HG02840 (cell line): ENCODE data around the gene IMMP2L.

Source experiments
- ATAC-seq: cut with Tn5 transposase; IDR thresholded peaks from one replicate; pipeline ENCODE4 v1.9.1; 2021; ENCODE audit warnings: mild to moderate bottlenecking, moderate library complexity, moderate number of reproducible peaks; ENCODE audit not compliant: unreplicated experiment, low FRiP score

IMMP2L gene

GRCh38 chr7:111235709-111236108 lies 326.6 kb downstream of the IMMP2L start:
- no peak for ATAC-seq

GRCh38 chr7:111232249-111233084 lies 329.8 kb downstream of the IMMP2L start:
- peak; percentile 90 for ATAC-seq

- no peak for ATAC-seq
Observed at GRCh38 chr7:111229916-111230315, 332.4 kb downstream of the IMMP2L start.

GRCh38 chr7:111229181-111229740 lies 333.0 kb downstream of the IMMP2L start:
- ATAC-seq, result no peak

GRCh38 chr7:111228437-111228836 lies 333.9 kb downstream of the IMMP2L start:
- no peak for ATAC-seq

GRCh38 chr7:111226800-111227199 lies 335.5 kb downstream of the IMMP2L start:
- no peak for ATAC-seq

GRCh38 chr7:111224354-111225231 lies 337.7 kb downstream of the IMMP2L start:
- no peak for ATAC-seq

GRCh38 chr7:111223802-111224253 lies 338.5 kb downstream of the IMMP2L start:
- no peak for ATAC-seq

GRCh38 chr7:111215550-111215949 lies 346.7 kb downstream of the IMMP2L start:
- ATAC-seq, result no peak

- no peak for ATAC-seq
Observed at GRCh38 chr7:111212857-111213523, 349.3 kb downstream of the IMMP2L start.

- ATAC-seq, result no peak
Observed at GRCh38 chr7:111210996-111211395, 351.3 kb downstream of the IMMP2L start.

- no peak for ATAC-seq
Observed at GRCh38 chr7:111210043-111210442, 352.2 kb downstream of the IMMP2L start.

- no peak for ATAC-seq
Observed at GRCh38 chr7:111205251-111205650, 357.0 kb downstream of the IMMP2L start.

GRCh38 chr7:111202321-111202720 lies 360.0 kb downstream of the IMMP2L start:
- ATAC-seq, result no peak

- no peak for ATAC-seq
Observed at GRCh38 chr7:111199643-111200042, 362.6 kb downstream of the IMMP2L start.

GRCh38 chr7:111198255-111198654 lies 364.0 kb downstream of the IMMP2L start:
- no peak for ATAC-seq

GRCh38 chr7:111196655-111197054 lies 365.6 kb downstream of the IMMP2L start:
- ATAC-seq, result no peak

GRCh38 chr7:111192614-111193413 lies 369.5 kb downstream of the IMMP2L start:
- no peak for ATAC-seq

GRCh38 chr7:111190804-111191203 lies 371.5 kb downstream of the IMMP2L start:
- ATAC-seq, result no peak

GRCh38 chr7:111184987-111185386 lies 377.3 kb downstream of the IMMP2L start:
- ATAC-seq, result no peak
